ENCODE measurements around the gene UBE2L5. TPM values are rescaled to one million over a fixed set of nuclear protein-coding genes. Genes with fewer than 3 reads are reported as not detected.
A peak's percentile ranks its signal among the peaks of the same experiment; 100 is the strongest.

UBE2L5 gene
- total RNA-seq, 1 experiment from 2014 or later = not detected

- DNase-seq (ENCODE audit: low spot score) = no peak
These were observed 18.1 kb upstream of the UBE2L5 start for GRCh38 chr13:30404207-30404606.

- no peak for DNase-seq (ENCODE audit: low spot score)
These were observed 15.4 kb upstream of the UBE2L5 start for GRCh38 chr13:30406779-30407416.

- peak; percentile 72 for DNase-seq (ENCODE audit: low spot score)
These were observed 13.8 kb upstream of the UBE2L5 start for GRCh38 chr13:30408319-30409101.

- DNase-seq (ENCODE audit: low spot score) = peak; percentile 42
These were observed 12.2 kb upstream of the UBE2L5 start for GRCh38 chr13:30409886-30410704.

GRCh38 chr13:30410705-30411125 lies 11.6 kb upstream of the UBE2L5 start:
- DNase-seq (ENCODE audit: low spot score) = no peak

GRCh38 chr13:30412346-30412745 lies 9.9 kb upstream of the UBE2L5 start:
- DNase-seq (ENCODE audit: low spot score) = no peak

- DNase-seq (ENCODE audit: low spot score) = no peak
These were observed 8.5 kb upstream of the UBE2L5 start for GRCh38 chr13:30413842-30414241.

- DNase-seq (ENCODE audit: low spot score) = no peak
These were observed 6.8 kb upstream of the UBE2L5 start for GRCh38 chr13:30415430-30416030.

- no peak for DNase-seq (ENCODE audit: low spot score)
These were observed 5.8 kb upstream of the UBE2L5 start for GRCh38 chr13:30416471-30416870.

GRCh38 chr13:30418075-30418716 lies 4.1 kb upstream of the UBE2L5 start:
- no peak for DNase-seq (ENCODE audit: low spot score)

GRCh38 chr13:30418717-30419459 lies 3.4 kb upstream of the UBE2L5 start:
- no peak for DNase-seq (ENCODE audit: low spot score)

- peak; percentile 60 for DNase-seq (ENCODE audit: low spot score)
These were observed 920 bp upstream of the UBE2L5 start for GRCh38 chr13:30421093-30422053.

GRCh38 chr13:30423891-30424290 lies 1.6 kb downstream of the UBE2L5 start:
- no peak for DNase-seq (ENCODE audit: low spot score)

GRCh38 chr13:30429235-30429634 lies 6.9 kb downstream of the UBE2L5 start:
- no peak for DNase-seq (ENCODE audit: low spot score)

- peak; percentile 83 for DNase-seq (ENCODE audit: low spot score)
These were observed 7.7 kb downstream of the UBE2L5 start for GRCh38 chr13:30429721-30430694.

- peak; percentile 45 for DNase-seq (ENCODE audit: low spot score)
These were observed 9.1 kb downstream of the UBE2L5 start for GRCh38 chr13:30431269-30431940.

- DNase-seq (ENCODE audit: low spot score) = no peak
These were observed 13.7 kb downstream of the UBE2L5 start for GRCh38 chr13:30435911-30436451.

GRCh38 chr13:30437177-30437576 lies 14.9 kb downstream of the UBE2L5 start:
- DNase-seq (ENCODE audit: low spot score) = no peak

Data from A172 (cell line).